H1 (cell line): Measurements from ENCODE around the gene THAP10. TPM values are rescaled to one million over a fixed set of nuclear protein-coding genes. Genes with fewer than 3 reads are reported as not detected.
"Not testable (repeated sequence)": the region's sequence is repeated elsewhere in the genome, so short reads cannot be mapped to it uniquely, and the experiment has no call there.

ENCODE experiments used
- CTCF ChIA-PET: fragments of 300-600 bp; sonication (Branson Sonifier 250); formaldehyde crosslinking; loops from one replicate; lab custom pipeline; 2021; ENCODE audit not compliant: partially characterized antibody; lab: Charles Lee
- POLR2A ChIA-PET: fragments of 300-600 bp; sonication (Branson Sonifier 250); formaldehyde crosslinking; loops from one replicate; lab custom pipeline; 2021; ENCODE audit warnings: inconsistent platforms; ENCODE audit not compliant: partially characterized antibody; lab: Charles Lee
- DNase-seq, 2 experiments: peaks; one replicate each; pipeline versions ENCODE4 v3.0.0 to v3.0.0-alpha.2; 2010 to 2022; ENCODE audit warnings: low spot score in 2 of 2, low read depth in 1 of 2, mixed read lengths in 1 of 2
- FAIRE-seq: peaks from 2 replicates; lab custom pipeline; 2011; peaks lifted over from hg19 to GRCh38; lab: Jason Lieb, UNC
- H2AFZ ChIP-seq: 2 replicates; pipeline ENCODE4 v1.8.1; 2012; ENCODE audit warnings: low read length, inconsistent platforms
- H2AK5ac ChIP-seq: 2 replicates; pipeline ENCODE4 v1.6.1; 2013; ENCODE audit warnings: low read depth, low read length
- H2BK120ac ChIP-seq: replicated peaks from 2 replicates; pipeline ENCODE3; 2013; ENCODE audit warnings: low read depth, low read length, inconsistent platforms
- H2BK12ac ChIP-seq: 2 replicates; pipeline ENCODE4 v1.6.1; 2013; ENCODE audit warnings: low read depth, low read length
- H2BK15ac ChIP-seq: 2 replicates; pipeline ENCODE4 v1.6.1; 2013; ENCODE audit warnings: low read length
- H2BK20ac ChIP-seq: 2 replicates; pipeline ENCODE4 v1.6.1; 2013; ENCODE audit warnings: low read length
- H2BK5ac ChIP-seq: 2 replicates; pipeline ENCODE4 v1.6.1; 2013; ENCODE audit warnings: low read depth, low read length
- H3K14ac ChIP-seq: 2 replicates; pipeline ENCODE4 v1.6.1; 2013; ENCODE audit warnings: inconsistent platforms; ENCODE audit not compliant: insufficient read length
- H3K18ac ChIP-seq: 2 replicates; pipeline ENCODE4 v1.6.1; 2013; ENCODE audit warnings: low read length; ENCODE audit errors: extremely low read depth
- H3K23ac ChIP-seq: 2 replicates; pipeline ENCODE4 v1.6.1; 2013; ENCODE audit warnings: inconsistent platforms; ENCODE audit not compliant: insufficient read length
- H3K23me2 ChIP-seq: 2 replicates; pipeline ENCODE4 v1.6.1; 2013; ENCODE audit warnings: low read depth, low read length
- H3K27ac ChIP-seq: 2 replicates; pipeline ENCODE4 v1.6.1; 2011; ENCODE audit warnings: low read depth, low read length, inconsistent platforms
- H3K27me3 ChIP-seq, 4 experiments: replicated peaks in 1 of 4; 1 replicate in 1 of 4; 2 replicates in 3 of 4; pipeline versions ENCODE4 v1.6.1 to v1.8.1; 2011 to 2013; ENCODE audit warnings: low read length in 3 of 4, mild to moderate bottlenecking in 3 of 4, inconsistent platforms in 2 of 4, mixed read lengths in 2 of 4, moderate library complexity in 1 of 4; ENCODE audit not compliant: control insufficient read depth in 3 of 4, insufficient read depth in 3 of 4; ENCODE audit errors: extremely low read depth in 1 of 4
- H3K36me3 ChIP-seq, 4 experiments: 2 replicates each; pipeline versions ENCODE4 v1.6.1 to v1.8.1; 2011 to 2013; ENCODE audit warnings: mild to moderate bottlenecking in 4 of 4, low read length in 3 of 4, moderate library complexity in 2 of 4, control low read depth in 1 of 4, inconsistent platforms in 1 of 4; ENCODE audit not compliant: insufficient read depth in 4 of 4, control insufficient read depth in 2 of 4
- H3K4ac ChIP-seq: replicated peaks from 2 replicates; pipeline ENCODE3; 2013; ENCODE audit warnings: low read length, low read depth, mixed read lengths, inconsistent platforms; ENCODE audit not compliant: insufficient read length
- H3K4me1 ChIP-seq, 4 experiments: replicated peaks in 1 of 4; 1 replicate in 1 of 4; 2 replicates in 3 of 4; pipeline versions ENCODE4 v1.6.1 to v1.8.1; 2011 to 2013; ENCODE audit warnings: low read length in 3 of 4, inconsistent platforms in 2 of 4, mixed read lengths in 1 of 4; ENCODE audit not compliant: insufficient read depth in 4 of 4, control insufficient read depth in 3 of 4
- H3K4me2 ChIP-seq, 2 experiments: 2 replicates each; pipeline versions ENCODE4 v1.6.1 to v1.8.1; 2011 to 2013; ENCODE audit warnings: low read depth in 2 of 2, low read length in 2 of 2, control low read depth in 1 of 2, inconsistent platforms in 1 of 2, mild to moderate bottlenecking in 1 of 2; ENCODE audit not compliant: insufficient read depth in 1 of 2
- H3K4me3 ChIP-seq, 4 experiments: fragments of 200-600, 300-600 bp in 1 of 4; sonication (generic), shearing (Covaris generic), sonication (Bioruptor Twin) in 1 of 4; 2 replicates each; pipeline versions ENCODE4 v1.5.1 to v1.8.1; 2011 to 2016; ENCODE audit warnings: low read length in 4 of 4, low read depth in 3 of 4, control low read depth in 2 of 4, inconsistent platforms in 2 of 4, mild to moderate bottlenecking in 2 of 4, mixed read lengths in 1 of 4, moderate library complexity in 1 of 4; ENCODE audit not compliant: insufficient read depth in 2 of 4; ENCODE audit errors: extremely low read depth in 1 of 4
- H3K56ac ChIP-seq: replicated peaks from 2 replicates; pipeline ENCODE3; 2013; ENCODE audit warnings: low read depth, mild to moderate bottlenecking, mixed read lengths, low read length, inconsistent platforms; ENCODE audit not compliant: insufficient read length
- H3K79me1 ChIP-seq: 2 replicates; pipeline ENCODE4 v1.6.1; 2013; ENCODE audit warnings: low read depth, low read length, control low read depth
- H3K79me2 ChIP-seq, 2 experiments: 2 replicates each; pipeline versions ENCODE4 v1.6.1 to v1.8.1; 2012 to 2013; ENCODE audit warnings: low read length in 2 of 2, mild to moderate bottlenecking in 2 of 2, inconsistent platforms in 1 of 2; ENCODE audit not compliant: insufficient read depth in 2 of 2, control insufficient read depth in 1 of 2
- H3K9ac ChIP-seq, 4 experiments: replicated peaks in 1 of 4; 1 replicate in 1 of 4; 2 replicates in 3 of 4; pipeline versions ENCODE4 v1.6.1 to v1.8.1; 2011 to 2013; ENCODE audit warnings: low read depth in 3 of 4, low read length in 3 of 4, control low read depth in 2 of 4, mild to moderate bottlenecking in 2 of 4, moderate library complexity in 2 of 4, inconsistent platforms in 1 of 4; ENCODE audit errors: extremely low read depth in 1 of 4
- H3K9me3 ChIP-seq, 2 experiments: 2 replicates each; pipeline versions ENCODE4 v1.6.1 to v1.8.1; 2012 to 2013; ENCODE audit warnings: mild to moderate bottlenecking in 2 of 2, moderate library complexity in 2 of 2, control low read depth in 1 of 2, inconsistent platforms in 1 of 2, low read depth in 1 of 2, low read length in 1 of 2, mixed read lengths in 1 of 2; ENCODE audit not compliant: insufficient read depth in 2 of 2
- H4K20me1 ChIP-seq, 2 experiments: replicated peaks in 1 of 2; 2 replicates each; pipeline versions ENCODE3 to v1.8.1; 2011 to 2013; ENCODE audit warnings: inconsistent platforms in 2 of 2, low read length in 2 of 2, mild to moderate bottlenecking in 1 of 2; ENCODE audit not compliant: insufficient read depth in 2 of 2, control insufficient read depth in 1 of 2
- H4K5ac ChIP-seq: 2 replicates; pipeline ENCODE4 v1.6.1; 2013; ENCODE audit warnings: low read length, low read depth, mixed read lengths, inconsistent platforms; ENCODE audit not compliant: insufficient read length
- H4K8ac ChIP-seq: 2 replicates; pipeline ENCODE4 v1.8.0; 2013; ENCODE audit warnings: mild to moderate bottlenecking, moderate library complexity, low read length, inconsistent platforms; ENCODE audit not compliant: insufficient read depth; ENCODE audit errors: extremely low read depth
- H4K91ac ChIP-seq: replicated peaks from 2 replicates; pipeline ENCODE3; 2013; ENCODE audit warnings: low read length, mixed read lengths, inconsistent platforms; ENCODE audit not compliant: insufficient read length
- WGBS, 2 experiments: shearing (Covaris generic) in 1 of 2; methylation state at CpG; one replicate each; pipeline versions ENCODE4 v1.1.6 to v1.1.7; 2013 to 2015; ENCODE audit warnings: low lambda C conversion rate in 2 of 2, mixed read lengths in 2 of 2, inconsistent platforms in 1 of 2, low coverage in 1 of 2, missing lambda C conversion rate in 1 of 2; ENCODE audit not compliant: insufficient replicate concordance in 2 of 2, insufficient coverage in 1 of 2, insufficient read length in 1 of 2; ENCODE audit errors: extremely low coverage in 1 of 2, missing lambda C conversion rate in 1 of 2; 5-methylcytosine and 5-hydroxymethylcytosine counted together
- polyA plus RNA-seq, 7 experiments: library from polyadenylated mRNA; depleted of rRNA in 3 of 7; stranded (reverse) in 5 of 7; unstranded in 2 of 7; fragments of >200 nt in 5 of 7; fragments of 200-250 nt in 2 of 7; gene quantifications; 1 replicate in 5 of 7; 2 replicates in 1 of 7; 4 replicates in 1 of 7; pipeline versions ENCODE4 v1.2.1 to v1.2.3, GENCODE V29; 2011 to 2013; ENCODE audit warnings: missing spikeins in 2 of 7, mixed read lengths in 2 of 7
- total RNA-seq: library from RNA; stranded (reverse); fragmentation: NEBNext Ultra II Directional; extraction: Animal tissue kit (Norgen Biotek cat#: 25700); gene quantifications from 2 replicates; pipeline ENCODE4 v1.2.1, GENCODE V29; 2021

THAP10 gene
- total and polyA plus RNA-seq, 2 of the 8 experiments (the other 6 are each of a cell fraction or from before 2014, with no cell fraction given): 2.8 to 4.5 TPM

DNA sequence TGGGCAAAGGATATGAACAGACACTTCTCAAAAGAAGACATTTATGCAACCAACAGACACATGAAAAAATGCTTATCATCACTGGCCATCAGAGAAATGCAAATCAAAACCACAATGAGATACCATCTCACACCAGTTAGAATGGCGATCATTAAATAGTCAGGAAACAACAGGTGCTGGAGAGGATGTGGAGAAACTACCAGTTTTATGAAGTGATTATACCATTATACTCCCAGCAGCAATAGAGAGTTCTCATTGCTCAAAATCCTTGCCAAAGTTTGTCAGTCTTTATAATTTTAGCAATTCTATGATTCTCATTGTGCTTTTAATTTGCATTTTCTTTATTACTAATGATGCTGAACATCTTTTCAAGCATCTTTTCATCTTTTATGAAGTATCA, 34.7 kb upstream of the THAP10 start:
- H3K4me1 ChIP-seq, H3K56ac ChIP-seq, H3K27me3 ChIP-seq, H3K27ac ChIP-seq, H3K79me1 ChIP-seq, H3K18ac ChIP-seq, H3K4ac ChIP-seq, H3K23ac ChIP-seq, H2BK20ac ChIP-seq, H4K91ac ChIP-seq, H4K8ac ChIP-seq, H2BK15ac ChIP-seq, H3K14ac ChIP-seq, H2BK5ac ChIP-seq, H2AK5ac ChIP-seq, H2AFZ ChIP-seq, H3K23me2 ChIP-seq, H3K36me3 ChIP-seq, H2BK120ac ChIP-seq, POLR2A ChIA-PET, H3K4me3 ChIP-seq, H3K4me2 ChIP-seq, FAIRE-seq, H4K20me1 ChIP-seq, H3K9me3 ChIP-seq, H4K5ac ChIP-seq, H2BK12ac ChIP-seq, H3K9ac ChIP-seq, CTCF ChIA-PET, DNase-seq, H3K79me2 ChIP-seq: not testable (repeated sequence)
- WGBS, 2 experiments: 86% methylated on average over 1 of the region's 1 CpG; no CpG with 5 or more reads in 1 of the 2 experiments
